HG03196 (cell line): ENCODE measurements around the gene TLE4.
"Not testable (repeated sequence)": the region's sequence is repeated elsewhere in the genome, so short reads cannot be mapped to it uniquely, and the experiment has no call there.

Source experiments
- ATAC-seq: cut with Tn5 transposase; IDR thresholded peaks from one replicate; pipeline ENCODE4 v1.9.1; 2021; ENCODE audit not compliant: unreplicated experiment

The TLE4 gene

GRCh38 chr9:79571309-79572031 lies at the start of gene TLE4:
TSS of gene TLE4 (plus strand) at chr9:79571965. CDS start at chr9:79572791, 826 bp downstream.
- peak; percentile 88 for ATAC-seq

- no peak for ATAC-seq
Measured at GRCh38 chr9:79522793-79523192, 49.0 kb upstream of the TLE4 start.

GRCh38 chr9:79524266-79524665 lies 47.5 kb upstream of the TLE4 start:
- ATAC-seq = no peak

- no peak for ATAC-seq
Measured at GRCh38 chr9:79526149-79526672, 45.6 kb upstream of the TLE4 start.

GRCh38 chr9:79535534-79535933 lies 36.2 kb upstream of the TLE4 start:
- ATAC-seq = no peak

GRCh38 chr9:79537838-79538237 lies 33.9 kb upstream of the TLE4 start:
- no peak for ATAC-seq

GRCh38 chr9:79542735-79543620 lies 28.8 kb upstream of the TLE4 start:
- no peak for ATAC-seq

- not testable (repeated sequence) for ATAC-seq
Measured at GRCh38 chr9:79544375-79544774, 27.4 kb upstream of the TLE4 start.

- ATAC-seq = no peak
Measured at GRCh38 chr9:79551586-79551985, 20.2 kb upstream of the TLE4 start.

GRCh38 chr9:79551994-79552393 lies 19.8 kb upstream of the TLE4 start:
- ATAC-seq = no peak

- no peak for ATAC-seq
Measured at GRCh38 chr9:79555474-79556089, 16.2 kb upstream of the TLE4 start.

GRCh38 chr9:79559495-79560181 lies 12.1 kb upstream of the TLE4 start:
- ATAC-seq = no peak

GRCh38 chr9:79562749-79563386 lies 8.9 kb upstream of the TLE4 start:
- no peak for ATAC-seq

- no peak for ATAC-seq
Measured at GRCh38 chr9:79564105-79564504, 7.7 kb upstream of the TLE4 start.

GRCh38 chr9:79565245-79565644 lies 6.5 kb upstream of the TLE4 start:
- peak; percentile 92 for ATAC-seq

- no peak for ATAC-seq
Measured at GRCh38 chr9:79567671-79568098, 4.1 kb upstream of the TLE4 start.

GRCh38 chr9:79568337-79569101 lies 3.2 kb upstream of the TLE4 start:
- ATAC-seq = no peak

GRCh38 chr9:79569814-79570447 lies 1.8 kb upstream of the TLE4 start:
- ATAC-seq = no peak
